CD4-positive, alpha-beta T cell treated with Interleukin-15 for 4 hours (primary cell): ENCODE results near the gene ADSL.

ENCODE experiments used
- DNase-seq: peaks from one replicate; pipeline ENCODE4 v3.0.0-alpha.2; 2020; ENCODE audit warnings: low spot score

Gene ADSL

DNA sequence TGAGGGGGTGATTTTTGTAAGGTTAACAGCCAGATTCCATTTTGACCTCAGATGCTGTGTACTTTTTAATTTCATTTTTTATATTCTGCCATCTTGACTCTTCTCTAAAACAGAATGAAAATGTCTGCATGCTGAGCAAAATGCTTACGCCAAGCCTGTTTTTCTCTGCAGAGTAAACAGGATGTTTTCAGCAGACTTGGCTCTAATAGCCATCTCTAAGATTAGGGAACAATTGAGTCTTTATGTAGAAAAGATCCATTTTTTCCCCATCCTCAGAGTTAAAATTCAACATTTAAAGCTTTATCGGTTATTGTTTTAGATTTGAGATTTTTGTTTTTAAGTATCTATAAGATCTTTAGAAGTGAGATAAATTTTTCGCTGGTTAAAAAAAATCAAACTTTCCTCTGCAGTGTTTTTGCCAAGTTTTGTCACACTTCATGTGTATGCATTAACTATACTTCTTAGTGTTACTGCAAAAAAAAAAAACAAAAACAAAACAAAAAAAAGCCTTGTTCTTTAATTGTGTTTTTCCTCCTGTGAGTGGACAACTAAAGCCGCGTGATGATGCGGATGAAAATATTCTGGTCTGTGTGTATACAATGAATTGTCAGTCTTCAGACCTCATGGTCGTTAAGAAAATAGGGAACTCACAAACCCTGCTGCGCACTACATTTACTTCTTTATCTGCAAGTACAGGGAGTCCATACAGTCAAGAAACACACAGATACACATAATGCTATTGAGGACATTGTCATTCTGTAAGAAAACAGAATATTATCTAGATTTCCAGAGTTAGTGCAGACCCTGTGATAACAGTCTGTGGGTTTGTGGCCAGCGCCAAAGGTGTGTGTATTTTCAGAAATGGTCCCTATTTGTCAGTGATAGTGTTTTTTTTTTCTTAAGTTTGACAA lies 17.5 kb upstream of the ADSL start:
- no peak for DNase-seq

DNA sequence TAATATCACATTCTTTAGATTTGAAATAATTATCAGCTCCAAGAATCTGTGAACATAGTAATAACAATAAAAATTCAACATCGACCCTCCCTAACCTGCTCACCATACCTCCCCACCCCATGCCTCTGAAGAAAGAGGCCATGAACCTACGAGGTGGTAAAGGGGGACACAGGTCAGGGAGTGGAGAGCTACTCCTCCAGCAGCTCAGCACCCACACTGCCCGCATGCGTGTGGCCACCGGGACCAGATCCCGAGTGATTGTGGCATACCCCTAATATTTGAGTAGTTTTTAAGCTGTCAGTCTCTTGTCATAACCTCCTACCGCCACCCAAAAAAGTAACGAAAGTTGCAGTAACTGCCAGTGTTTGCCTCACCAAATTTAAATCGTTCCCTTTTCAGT lies 16.8 kb upstream of the ADSL start:
- DNase-seq, result no peak

GRCh38 chr22:40330086-40330485 lies 16.2 kb upstream of the ADSL start:
- DNase-seq, result no peak

- DNase-seq, result no peak
These were observed 15.7 kb upstream of the ADSL start for GRCh38 chr22:40330615-40331014.

- no peak for DNase-seq
These were observed 14.6 kb upstream of the ADSL start for GRCh38 chr22:40331706-40332105.

DNA sequence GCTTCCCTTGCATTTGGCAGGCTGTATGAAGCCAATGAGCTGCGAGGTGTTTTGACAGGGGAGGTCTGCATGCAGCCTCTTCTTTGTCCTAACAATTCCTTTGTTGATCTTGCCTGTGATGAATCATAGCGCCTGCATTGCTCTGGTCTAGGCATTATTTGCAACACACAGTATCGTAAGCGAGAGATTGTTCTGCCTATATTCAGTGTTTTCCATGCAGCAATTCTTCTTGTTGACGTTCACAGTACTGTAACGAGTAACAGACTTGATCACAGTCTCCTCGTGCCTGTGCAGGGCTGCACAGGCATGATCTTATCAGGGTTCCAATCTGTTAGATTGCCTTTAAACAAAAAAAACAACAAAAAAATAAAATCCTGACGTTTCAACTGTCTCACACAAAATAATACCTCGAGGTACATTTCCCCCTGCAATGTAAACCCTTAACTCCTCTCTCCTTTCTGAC lies 13.9 kb upstream of the ADSL start:
- no peak for DNase-seq

- no peak for DNase-seq
These were observed 12.2 kb upstream of the ADSL start for GRCh38 chr22:40334060-40334459.

DNA sequence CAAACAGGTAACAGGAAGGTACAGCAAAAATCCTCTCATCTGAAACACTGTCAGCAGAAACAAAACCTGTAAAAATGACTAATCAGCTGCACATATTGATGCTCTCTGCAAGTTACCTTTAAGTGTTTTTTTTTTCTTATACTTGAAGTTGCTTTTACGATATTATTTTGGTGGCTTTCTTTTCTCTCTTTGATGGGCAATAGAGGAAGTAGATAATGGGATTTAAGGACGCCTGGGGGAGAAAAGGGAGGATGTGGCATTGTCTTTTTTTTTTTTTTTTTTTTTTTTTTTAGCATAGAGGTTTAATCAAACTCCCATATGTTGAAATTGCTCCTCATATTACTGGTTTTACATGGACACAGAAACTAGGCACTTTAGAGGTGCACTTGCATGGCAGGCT lies 11.4 kb upstream of the ADSL start:
- DNase-seq, result peak; percentile 53

- no peak for DNase-seq
These were observed 10.9 kb upstream of the ADSL start for GRCh38 chr22:40335358-40335757.

DNA sequence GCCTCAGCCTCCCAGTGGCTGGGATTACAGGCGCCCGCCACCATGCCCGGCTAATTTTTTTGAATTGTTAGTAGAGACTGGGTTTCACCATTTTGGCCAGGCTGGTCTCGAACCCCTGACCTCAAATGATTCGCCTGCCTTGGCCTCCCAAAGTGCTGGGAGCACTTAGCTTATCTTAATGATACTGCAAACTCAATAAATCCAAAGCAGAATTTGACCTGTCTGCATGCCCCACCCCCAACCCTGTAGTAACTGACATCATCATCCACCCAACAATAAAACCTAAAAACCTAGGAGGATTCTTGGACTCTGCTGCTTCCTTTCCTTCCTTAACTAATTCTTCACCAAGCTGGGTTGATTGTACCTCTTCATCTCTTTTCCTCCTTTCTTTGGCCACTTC lies 6.3 kb upstream of the ADSL start:
- no peak for DNase-seq

DNA sequence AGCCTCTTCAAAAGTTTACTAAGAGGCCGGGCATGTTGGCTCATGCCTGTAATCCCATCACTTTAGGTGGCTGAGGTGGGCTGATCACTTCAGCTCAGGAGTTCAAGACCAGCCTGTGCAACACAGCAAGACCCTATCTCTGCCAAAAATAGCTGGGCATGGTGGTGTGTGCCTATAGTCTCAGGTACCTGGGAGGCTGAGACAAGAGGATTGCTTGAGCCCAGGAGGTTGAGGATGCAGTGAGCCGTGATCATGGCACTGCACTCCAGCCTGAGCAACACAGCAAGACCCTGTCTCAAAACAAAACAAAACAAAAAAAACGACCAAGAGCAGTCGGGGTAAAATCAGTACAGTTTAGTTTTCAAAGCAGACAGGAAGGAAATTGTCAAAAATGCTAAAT lies 4.7 kb upstream of the ADSL start:
- no peak for DNase-seq

- DNase-seq, result no peak
These were observed 3.8 kb upstream of the ADSL start for GRCh38 chr22:40342521-40342920.

GRCh38 chr22:40345271-40345670 lies 1.0 kb upstream of the ADSL start:
- DNase-seq, result peak; percentile 66

DNA sequence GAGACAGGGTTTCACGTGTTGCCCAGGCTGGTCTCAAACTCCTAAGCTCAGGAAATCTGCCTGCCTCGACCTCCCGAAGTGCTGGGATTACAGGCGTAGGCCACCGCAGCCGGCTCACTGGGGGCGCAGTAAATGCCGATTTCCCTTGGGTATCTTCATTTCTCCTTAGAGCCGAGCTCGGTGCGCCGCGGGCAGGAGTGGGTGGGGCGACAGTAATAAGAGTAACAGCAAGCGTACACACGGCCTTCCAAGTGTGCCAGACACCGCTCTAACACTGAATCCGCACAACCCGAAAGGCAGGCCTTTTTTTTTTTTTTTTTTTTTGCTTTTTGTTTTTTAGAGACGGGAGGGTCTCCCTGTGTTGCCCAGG lies 500 bp upstream of the ADSL start:
- DNase-seq, result no peak

- no peak for DNase-seq
These were observed 1.0 kb downstream of the ADSL start for GRCh38 chr22:40347300-40347699.

- peak; percentile 74 for DNase-seq
These were observed 1.8 kb downstream of the ADSL start for GRCh38 chr22:40348025-40348658.

GRCh38 chr22:40352763-40353162 lies 6.5 kb downstream of the ADSL start:
- DNase-seq, result no peak

DNA sequence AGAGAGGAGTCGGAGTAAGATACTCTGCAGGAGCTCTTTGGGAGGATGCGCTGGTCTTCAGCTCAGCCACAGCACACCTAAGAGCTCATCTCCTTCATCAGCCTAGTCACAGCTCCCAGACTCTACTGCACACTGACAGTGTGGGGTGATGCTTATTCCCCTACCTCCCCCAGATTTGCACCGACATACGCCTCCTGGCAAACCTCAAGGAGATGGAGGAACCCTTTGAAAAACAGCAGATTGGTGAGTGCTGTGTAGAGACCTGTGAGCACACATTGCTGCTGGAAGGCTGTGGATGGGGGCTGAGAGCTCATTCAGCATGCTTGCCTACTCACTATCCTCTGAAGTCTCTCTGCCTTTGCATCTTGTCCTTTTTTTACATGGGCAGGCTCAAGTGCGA lies 14.8 kb downstream of the ADSL start:
- DNase-seq, result no peak

DNA sequence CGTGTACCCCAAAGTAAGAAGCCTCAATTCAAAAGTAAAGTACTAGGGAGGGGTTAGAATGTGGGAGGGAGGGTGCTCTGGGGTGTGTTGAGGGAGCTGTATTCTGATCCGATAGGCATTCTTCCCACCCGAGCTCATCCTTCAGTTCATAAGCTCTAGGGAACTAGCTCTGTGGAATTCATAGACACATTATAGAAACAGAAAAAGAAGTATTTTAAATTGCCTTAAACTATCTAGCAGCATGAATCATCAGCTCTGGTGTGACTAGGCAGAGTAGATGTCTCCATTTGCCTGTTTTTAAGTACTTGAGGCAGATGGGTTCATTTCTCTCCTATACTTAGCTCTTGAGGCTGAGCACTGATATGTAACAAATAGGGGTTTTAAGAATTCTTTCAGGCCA lies 16.8 kb downstream of the ADSL start:
- DNase-seq, result no peak

GRCh38 chr22:40364431-40364830 lies 18.1 kb downstream of the ADSL start:
- DNase-seq, result no peak

- DNase-seq, result no peak
These were observed 19.8 kb downstream of the ADSL start for GRCh38 chr22:40366068-40366467.

GRCh38 chr22:40367342-40367741 lies 21.0 kb downstream of the ADSL start:
- no peak for DNase-seq

DNA sequence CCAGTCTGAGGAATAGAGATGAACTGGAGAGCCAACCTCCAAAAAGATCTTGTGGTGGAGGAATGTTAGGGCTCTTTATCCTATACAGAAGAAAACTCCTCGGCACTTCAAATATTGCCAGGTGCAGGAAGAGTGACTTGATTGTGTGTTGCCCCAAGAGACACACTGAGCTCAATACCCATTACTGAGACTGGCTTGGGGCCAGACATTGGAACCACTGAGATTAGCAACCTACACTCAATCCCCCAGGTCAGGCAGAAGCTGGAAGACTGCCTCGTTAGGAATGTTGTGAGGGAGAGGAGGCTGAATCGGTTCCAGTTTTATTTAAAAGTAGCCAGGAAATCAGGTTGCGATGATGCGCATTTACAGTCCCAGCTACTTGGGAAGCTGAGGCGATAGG lies 21.7 kb downstream of the ADSL start:
- DNase-seq, result no peak

- no peak for DNase-seq
These were observed 22.5 kb downstream of the ADSL start for GRCh38 chr22:40368836-40369235.
